Fibroblast of skin of scalp (primary cell): ENCODE measurements around the gene UROC1.

Experiments
- DNase-seq: peaks from one replicate; pipeline ENCODE4 v3.0.0-alpha.2; 2013

UROC1 gene

DNA sequence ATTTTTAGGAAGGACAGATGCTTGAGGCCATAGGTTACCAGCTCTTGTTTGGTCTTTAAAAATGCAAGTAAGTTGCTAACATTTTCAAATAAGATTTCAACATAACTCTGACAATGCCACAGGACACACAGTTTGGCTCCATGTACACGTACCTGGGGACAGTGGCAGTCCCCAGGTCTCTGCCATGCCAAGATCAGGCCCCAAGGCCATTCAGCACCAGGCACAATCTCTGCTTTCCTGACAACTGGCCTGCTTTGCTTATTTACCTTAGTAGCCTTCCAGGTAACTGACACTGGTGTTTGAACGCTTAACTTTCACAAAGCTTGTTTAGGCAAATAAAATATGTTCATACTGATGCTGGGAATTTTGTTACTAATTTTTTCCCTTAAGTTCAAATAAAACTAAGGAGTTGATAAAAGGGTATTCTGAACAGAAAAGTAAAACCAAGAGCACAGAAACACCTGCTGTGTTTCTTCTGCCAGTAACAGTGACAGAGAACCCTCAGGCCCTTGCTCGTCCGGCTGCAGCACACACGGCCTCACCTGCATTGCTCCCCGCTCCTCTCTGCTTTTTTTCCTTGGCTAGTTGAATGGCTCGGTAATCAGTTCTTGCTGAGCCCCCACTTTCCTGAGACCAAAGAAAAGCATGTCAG is 58.3 kb downstream of the UROC1 start:
- DNase-seq: no peak

DNA sequence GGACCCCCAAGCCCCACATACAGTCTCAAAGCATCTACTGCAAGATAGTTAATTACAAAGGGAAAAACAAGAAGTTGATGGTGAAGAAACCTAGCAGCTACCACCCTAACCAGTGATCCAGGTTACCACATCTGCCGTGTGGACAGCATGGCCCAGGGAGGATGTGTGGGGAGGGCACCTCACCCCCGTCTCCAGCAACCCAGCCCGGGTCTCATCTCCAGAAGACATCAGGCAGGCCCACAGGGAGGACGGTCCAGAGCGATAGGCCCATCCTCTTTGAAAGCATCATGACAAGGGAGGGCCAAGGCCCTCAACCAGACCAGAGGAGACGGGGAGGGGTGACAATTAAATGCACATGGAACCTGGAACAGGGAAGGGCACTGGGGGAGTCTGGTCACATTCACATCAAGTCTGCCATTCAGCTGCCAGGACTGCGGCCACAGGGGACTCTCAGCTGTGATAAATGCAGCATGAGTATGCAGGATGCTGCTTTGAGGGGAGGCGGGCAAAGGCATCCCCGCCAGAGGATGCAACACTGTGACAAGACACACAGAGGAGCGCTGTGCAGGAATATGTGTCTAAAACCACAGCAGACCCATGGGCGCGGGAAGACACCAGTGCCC is 60.7 kb downstream of the UROC1 start:
- DNase-seq: no peak

DNA sequence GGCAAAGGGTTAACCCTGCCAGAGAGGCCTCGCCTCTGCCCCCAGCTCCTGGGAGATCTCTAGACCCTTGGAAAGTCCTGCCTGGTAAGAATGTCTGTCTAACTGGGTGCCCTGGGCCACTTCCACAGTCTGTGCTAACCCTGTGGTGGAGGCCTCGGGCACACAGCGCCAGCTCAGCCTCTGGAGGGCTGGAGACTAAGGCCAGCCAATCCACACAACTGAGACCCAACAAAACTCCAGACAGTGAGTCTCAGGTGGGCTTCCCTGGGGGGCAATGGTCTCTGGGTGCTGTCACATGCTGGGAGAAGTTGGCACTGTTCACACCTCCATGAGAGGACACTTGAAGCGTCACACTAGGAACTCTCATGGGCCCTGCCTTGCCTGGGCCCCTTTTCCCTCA is 61.4 kb downstream of the UROC1 start:
- DNase-seq: no peak

DNA sequence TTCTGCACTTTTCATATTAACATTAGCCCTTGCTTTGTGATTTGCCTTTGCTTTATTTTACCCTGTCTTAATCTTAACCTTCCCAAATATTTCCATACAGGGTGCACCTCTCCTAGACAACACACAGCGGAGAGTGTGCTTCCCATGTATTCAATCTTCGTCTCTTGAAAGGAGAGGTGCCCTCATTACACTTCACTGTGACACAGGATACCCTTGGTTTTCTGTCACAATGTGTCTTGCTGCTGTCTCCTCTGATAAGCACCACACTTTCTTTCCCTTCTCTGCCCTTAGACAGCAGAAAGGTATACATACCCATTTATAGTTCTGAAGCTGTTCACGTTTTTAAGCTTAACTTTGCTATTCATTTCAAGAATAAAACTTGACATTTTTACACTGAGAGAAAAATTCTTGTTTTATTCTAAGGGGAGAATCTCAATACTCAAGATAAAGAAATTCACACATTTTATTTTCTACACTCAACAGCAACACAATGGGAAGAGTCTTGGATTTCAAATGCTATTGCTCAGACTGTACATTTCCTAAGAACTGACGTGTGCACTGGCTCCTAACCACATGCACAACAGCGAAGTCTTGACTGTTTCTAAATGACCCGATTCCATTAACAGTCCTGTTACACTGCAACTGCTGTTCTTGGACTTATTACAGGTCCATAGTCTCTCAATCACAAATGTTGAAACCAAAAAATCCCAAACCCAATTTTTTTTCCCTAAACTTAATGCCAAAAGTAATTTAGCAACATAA is 63.0 kb downstream of the UROC1 start:
- DNase-seq: no peak

DNA sequence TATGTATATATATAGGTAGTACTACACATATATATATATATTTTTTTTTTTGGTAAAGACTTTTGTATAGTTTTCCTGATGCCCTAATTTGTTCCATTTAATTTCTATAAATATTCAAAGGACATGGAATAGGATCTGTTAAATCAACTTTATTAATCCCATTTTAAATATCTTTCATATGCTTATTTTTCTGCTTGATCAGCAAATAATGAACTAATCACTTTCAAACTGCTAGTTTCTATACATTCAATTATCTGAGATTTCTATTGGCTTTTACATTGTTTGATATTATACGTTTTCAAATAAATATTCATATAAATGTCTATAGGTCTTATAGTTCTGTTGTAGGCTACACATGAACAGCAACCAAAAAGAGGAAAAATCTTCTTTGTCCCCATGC is 63.5 kb downstream of the UROC1 start:
- DNase-seq: no peak

DNA sequence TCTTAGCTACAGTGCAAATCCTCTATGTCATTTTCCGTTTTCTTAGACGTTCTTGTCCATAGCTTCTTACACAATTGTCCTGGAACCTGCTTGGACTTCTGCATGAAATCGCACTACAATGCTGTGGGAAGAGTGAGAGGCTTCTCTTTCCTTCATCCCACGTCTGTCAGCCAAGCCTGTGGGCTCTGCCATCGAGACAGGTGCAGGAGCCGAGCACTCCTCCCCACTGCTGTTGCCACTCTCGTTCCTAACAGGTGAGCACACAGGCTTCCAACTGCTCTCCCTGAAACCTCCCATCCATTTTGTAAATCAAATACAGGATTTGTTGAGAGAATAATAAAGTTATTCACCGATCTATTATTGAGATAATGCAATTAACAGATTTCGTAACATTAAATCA is 65.4 kb downstream of the UROC1 start:
- no peak for DNase-seq

DNA sequence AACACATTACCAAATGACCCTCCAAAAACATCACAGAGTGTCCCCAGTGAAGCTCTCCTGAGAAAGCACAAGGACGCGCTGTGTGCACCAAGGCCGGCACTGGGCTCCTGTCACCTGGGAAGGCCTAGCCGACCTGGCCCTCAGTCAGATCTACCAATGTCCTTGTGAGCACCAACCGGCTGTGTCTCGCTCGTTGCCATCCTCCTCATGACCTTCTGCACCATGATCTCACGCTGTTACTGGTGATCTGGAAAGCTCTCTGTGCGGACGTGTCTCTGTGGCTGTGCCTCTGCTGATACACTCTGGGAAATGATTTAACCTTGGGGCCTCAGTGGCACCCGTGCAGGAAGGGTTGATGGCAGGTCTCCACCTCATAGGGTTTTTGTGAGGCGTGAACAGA is 66.1 kb downstream of the UROC1 start:
- no peak for DNase-seq

DNA sequence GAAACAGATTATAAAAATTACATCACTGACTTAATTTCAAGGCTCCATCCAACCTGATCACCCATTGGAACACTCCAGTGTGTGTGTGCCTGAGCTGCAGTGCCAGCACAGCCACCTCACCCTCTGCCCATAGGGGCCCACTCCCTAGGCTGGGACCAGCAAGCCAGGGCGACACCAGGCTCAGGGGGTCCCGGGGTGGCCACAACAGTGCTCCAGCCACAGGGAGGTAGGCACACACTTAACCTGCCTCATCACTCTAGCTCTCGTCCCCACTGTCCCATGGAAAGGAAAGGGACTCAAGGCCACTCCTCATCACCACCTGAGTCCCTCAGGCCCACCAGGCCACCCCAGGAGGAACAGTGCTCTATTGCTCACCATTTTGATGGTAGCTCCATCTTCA is 66.8 kb downstream of the UROC1 start:
- DNase-seq: no peak

DNA sequence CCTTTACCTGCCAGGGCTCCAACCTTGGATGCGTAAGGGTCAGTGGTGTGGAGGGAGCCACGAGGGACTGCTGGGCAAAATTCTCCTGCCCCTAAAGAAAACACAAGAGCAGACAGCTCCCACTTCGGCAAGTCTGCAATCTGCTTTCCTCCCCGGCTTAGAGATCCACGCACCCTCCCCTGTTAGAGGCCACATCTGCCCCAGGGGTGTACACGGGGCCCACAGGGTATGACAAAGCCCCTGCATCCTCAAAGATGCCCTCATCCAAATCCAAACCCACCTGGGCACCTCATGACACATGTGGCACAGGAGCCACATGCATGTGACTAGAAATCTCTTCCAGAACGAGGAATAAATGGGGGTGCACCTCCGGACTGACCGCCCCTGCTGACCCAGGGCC is 67.4 kb downstream of the UROC1 start:
- no peak for DNase-seq

DNA sequence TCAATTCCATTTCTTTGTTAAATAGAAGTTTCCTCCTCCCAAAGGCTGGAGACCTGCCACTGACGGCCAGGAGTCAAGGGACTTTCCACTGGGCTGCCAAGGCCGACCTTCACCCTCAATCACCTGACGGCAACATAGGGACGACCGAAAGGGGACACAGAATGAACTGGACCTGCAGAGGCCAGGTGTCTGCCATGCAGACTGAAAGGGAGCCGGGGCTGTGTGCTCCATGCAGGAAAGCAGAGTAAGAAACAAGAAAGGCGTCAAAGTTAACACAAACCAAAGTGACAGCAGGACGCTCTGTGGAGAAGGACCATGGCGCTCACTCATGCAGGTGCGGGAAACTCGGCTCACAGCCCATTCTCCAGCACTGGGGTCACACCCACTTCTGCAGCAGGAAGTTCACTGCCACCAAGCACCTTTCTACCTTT is 67.9 kb downstream of the UROC1 start:
- no peak for DNase-seq

DNA sequence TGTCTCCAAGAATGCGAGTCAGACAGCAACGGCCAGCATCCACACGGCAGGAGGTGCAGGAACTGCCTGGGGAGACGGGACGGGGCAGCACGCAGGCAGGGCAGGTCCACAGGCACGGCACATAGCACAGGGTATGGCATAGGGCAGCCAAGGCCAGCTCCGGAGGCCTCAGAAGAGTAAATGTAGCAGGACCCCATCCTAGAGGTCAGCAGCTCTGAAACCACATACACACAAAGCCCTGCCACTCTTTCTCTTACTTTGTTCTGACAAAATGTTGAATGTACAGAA is 68.7 kb downstream of the UROC1 start:
- DNase-seq: no peak

DNA sequence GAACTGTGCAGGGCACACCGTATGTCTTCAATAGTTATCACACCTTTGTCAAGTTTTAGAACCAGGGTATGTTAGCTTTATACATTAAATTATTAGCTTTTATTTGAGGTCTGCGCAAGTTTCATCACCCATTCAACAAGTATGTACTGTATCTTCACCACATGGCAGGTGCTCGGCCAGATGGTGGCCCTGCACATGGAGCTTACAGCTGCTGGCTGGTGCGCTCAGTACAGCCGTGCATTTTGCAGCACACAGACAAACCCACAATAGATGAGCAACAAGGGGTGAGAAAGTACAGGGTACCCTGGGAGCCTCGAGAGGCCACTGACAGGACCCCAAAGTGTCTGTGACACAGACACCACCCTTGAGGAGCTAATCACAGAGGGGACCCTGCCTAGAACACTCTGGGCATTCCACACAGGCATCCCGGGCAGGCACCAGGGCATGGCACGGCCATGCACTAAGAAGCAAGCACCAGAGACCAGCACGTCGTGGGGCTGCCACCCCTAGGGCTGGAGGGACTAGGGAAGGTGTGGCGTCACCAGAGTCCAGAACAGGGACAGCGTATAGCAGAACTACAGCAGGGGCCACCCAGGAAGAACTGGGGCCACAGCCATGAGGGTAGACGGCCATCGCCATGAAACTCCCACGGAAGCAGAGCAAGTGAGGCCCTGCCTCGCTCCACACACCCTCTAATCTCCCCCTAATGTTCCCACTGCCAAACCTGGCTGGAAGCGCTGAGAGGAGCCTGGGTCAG is 69.3 kb downstream of the UROC1 start:
- DNase-seq: no peak

DNA sequence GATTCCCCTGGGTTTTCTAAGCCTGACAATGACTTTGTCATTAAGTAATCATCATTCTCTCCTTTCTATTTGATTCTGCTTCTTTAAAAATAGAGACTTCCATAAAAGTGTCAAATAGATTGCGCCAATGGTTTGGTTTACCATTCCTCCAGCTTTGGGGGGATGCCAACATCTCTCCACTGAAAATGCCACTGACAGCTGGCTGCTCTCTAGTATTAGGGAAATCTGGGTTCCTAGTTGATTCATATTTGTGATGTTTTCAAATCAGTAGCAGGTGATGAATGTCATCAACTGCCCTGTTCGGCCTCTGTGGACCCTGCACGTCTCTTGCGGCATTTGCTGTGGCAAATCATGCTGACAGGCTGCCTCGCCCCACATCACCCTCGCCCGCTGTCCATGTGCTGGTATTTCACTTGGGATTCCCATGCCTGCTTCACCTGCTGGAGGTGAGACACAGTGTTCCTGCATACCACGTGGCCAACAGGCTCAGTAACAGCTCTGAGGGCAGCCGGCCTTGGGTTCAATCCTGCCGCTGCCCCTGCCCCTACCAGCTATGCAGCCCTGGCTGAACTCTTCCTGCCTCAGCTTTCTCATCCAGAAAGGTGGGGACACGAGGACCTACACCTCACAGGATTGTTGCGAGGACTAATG is 70.0 kb downstream of the UROC1 start:
- no peak for DNase-seq

DNA sequence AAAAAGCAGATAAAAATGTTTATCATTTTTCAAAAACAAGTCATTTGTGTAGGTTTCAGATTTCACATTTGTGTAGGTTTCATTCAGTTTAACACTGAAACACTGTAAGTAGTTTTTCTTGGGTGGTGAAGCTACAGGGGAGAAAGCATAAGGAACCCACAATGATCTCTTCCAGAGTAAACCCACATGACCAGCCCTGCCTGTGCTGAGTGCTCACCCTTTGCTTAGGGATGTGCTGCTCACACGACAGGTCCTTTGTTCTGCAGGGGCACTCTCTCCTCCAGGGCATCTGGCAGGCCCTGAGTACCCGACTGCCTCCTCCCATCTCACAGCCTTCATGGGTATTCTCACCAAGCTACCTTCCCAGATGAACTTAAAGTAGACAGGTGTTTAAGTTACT is 70.8 kb downstream of the UROC1 start:
- DNase-seq: no peak

DNA sequence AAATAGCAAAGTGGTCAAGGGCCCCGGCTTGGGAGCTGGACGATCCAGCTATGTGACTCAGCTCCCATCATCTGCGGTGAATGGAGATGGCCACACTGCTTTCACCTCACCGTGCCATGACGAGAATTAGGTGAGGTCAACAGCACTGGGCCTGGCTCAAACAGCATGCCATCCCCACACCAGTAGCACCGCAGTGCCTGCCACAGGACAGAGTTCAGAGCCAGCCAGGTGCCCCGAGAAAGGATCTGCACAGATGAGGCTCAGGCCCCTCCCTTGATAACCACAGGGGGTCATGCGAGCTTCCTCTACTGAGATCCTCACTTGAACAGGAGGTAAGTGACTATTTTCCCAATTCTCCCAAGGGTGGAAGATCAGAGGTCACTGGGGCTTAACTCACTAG is 71.3 kb downstream of the UROC1 start:
- DNase-seq: no peak

DNA sequence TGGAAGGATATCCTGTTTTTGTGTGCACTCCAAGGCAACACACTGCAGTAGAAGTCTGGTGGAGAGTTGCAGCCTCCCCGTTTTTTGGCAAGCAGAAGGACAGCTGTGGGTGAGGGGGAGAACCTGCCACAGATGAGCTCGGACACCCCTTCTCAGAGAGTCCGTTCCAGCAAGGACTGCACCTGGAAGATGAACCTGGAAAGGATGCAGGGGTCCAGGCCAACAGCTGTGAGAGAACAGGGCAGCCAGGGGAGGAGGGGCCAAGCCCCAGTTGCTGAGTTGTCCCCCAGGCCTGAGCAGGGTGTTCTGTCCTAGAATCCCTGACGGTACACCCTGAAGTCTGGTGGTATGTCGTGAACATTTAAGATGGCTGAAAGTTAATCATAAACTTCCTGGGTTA is 72.1 kb downstream of the UROC1 start:
- no peak for DNase-seq

DNA sequence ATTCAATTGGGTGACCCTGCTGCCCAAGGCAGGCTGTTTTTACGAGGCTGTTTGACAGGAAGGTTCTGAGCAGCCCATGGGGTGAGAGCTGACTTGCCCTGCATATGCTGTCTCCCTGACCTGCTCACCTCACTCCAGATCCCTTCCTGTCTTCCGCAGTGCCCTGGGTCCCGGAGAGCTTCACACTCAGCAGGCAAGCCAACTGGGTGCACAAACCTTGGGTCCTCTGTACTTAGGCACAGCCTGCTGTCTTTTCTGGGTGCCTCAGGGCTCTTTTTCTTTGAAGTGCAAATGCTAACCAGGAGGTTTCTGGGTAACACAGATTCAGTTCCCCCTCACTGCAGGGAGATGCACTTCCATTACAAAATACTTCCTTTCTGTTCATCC is 74.7 kb downstream of the UROC1 start:
- DNase-seq: no peak

DNA sequence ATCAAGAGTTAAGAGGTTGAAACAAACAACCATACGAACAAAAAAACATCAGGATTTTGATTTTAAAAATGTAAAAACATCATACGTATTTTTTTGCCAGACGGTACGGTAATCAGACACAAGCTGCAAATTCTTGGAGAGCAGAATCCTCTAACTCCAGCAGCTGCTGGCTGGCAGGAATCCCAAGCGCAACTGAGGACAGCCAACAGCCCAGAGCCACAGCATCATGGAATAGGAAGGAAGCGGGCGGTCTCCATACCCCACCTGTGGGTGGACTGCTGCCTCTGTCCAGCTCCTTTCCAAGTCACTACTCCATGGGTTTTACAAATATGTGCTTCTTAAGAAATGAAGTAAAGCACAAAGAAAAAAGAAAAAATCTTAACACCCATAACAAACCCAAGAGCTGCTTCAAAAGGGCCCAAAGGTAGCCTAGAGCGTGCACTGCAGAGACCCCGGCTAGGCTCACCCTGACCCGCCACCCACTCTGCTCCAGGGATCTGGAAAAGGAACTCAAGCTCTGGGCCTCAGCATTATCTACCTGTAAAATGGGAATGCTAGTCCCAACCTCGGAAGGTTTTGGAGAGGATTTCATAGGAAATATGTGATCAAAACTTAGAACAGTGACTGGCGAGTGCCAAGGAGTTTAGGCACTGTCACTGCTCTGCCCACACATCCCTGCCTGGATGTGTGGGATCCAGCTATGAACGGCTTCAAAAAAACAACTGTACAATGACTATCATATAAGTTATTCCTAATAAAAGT is 75.3 kb downstream of the UROC1 start:
- no peak for DNase-seq

DNA sequence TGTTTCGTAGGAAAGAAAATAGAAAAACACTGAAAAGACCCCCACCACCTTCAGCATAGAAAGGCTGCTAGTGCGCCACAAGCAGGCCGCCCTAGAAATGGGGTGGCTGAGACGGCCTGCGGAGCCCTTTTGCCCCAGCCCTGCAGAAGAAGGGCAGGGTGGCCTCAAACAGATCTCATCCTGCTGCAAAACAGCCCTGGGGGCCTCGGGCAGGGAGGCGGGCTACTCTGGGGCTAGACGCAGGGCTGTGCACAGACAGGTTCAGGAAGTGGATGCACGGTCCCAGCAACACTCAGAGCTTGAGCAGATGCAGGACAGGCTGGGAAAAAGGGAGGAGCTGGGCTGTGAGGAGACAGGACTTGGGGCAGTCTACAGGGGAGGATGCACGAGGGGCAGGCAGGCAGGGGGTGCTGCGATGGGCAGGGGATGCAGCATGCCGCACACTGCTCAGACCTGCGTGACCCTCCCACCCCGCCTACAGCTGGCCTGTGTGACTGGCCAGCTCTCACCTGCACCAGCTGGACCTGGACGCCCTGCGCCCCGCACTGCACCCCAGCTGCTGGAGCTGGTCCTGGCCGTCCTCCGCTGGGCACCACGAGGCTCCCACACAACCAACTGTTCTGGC is 76.2 kb downstream of the UROC1 start:
- DNase-seq: no peak

DNA sequence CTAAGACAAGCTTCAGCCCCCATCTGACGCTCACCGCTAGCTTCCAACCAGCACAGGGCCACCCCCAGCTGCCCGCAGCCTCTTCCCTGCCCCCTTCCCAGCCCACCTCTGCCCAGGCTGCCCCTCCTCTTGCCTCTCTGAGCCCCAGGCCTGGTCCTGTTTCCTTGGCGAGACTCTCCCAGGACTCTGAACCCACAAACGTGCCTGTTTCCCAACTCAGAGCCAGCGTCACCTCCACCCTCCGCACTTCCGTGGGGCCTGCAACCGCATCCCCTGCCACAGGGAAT is 76.9 kb downstream of the UROC1 start:
- no peak for DNase-seq

DNA sequence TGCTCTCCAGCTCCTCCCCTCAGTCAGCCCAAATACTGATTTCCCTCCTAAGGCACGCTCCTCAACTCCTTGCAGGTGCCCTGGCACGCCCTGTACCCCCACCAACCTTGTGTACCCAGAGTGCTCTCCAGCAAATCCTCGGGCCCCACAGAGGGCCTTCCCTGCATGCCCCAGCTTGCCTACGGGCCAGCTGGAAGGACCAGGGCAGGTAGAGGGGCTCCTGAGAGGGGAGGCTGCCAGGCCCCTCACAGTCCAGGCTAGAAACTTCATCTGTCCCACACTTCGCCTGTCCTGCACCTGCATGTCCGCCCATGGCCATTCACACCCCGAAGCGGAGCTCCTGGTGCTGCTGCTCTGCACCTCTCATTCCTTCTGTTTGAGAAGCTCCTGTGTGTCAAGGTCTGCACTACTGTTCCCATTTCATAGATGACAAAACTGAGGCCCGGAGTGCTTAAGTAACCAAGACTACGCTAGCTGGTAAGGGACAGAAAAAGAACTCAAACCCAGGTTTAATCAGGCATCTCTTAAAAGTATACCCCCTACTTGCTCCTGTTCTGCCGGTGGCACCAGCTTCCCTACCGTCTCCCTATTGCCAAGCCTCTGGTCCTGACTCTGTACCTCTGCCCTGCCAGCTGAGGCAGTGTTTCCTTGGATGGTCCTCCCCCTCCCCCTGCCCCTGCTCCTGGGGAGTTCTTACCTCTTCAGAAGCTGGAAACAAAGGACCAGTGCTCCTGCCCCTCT is 77.4 kb downstream of the UROC1 start:
- no peak for DNase-seq
